ENCODE measurements around the gene OGFOD2. TPM values are rescaled to one million over a fixed set of nuclear protein-coding genes. Genes with fewer than 3 reads are reported as not detected.

The OGFOD2 gene
- total and polyA plus RNA-seq, 2 of the 13 experiments (the other 11 are each of a cell fraction or from before 2014, with no cell fraction given) = 13.2 to 14.6 TPM

- no peak for TF ChIP-seq ATF7 (IDR thresholded peaks at IDR 0.05)
- TF ChIP-seq ATF7 (CRISPR knock-in tag; IDR thresholded peaks at IDR 0.05) = no peak
- TF ChIP-seq IRX3 (CRISPR knock-in tag; IDR thresholded peaks at IDR 0.05; ENCODE audit: borderline replicate concordance, low read depth) = no peak
- no peak for TF ChIP-seq AGO1 (IDR thresholded peaks at IDR 0.05; ENCODE audit: low read depth, low read length, poor library complexity, severe bottlenecking)
- TF ChIP-seq ZMAT3 (CRISPR knock-in tag; conservative IDR thresholded peaks at IDR 0.05) = no peak; the same call in 1 of the 2 replicates
- TF ChIP-seq SMARCE1 (IDR thresholded peaks at IDR 0.05; ENCODE audit: borderline replicate concordance) = no peak
- no peak for TF ChIP-seq SIX4 (CRISPR knock-in tag; IDR thresholded peaks at IDR 0.05)
- no peak for TF ChIP-seq ZNF782 (CRISPR knock-in tag; IDR thresholded peaks at IDR 0.05; ENCODE audit: borderline replicate concordance)
- TF ChIP-seq GABPA (IDR thresholded peaks at IDR 0.05; ENCODE audit: low read depth, low read length) = no peak
- peak; percentile 97 for TF ChIP-seq GABPA (CRISPR knock-in tag; IDR thresholded peaks at IDR 0.05; ENCODE audit: low read depth)
- no peak for TF ChIP-seq GTF3A (CRISPR knock-in tag; conservative IDR thresholded peaks at IDR 0.05)
- TF ChIP-seq SATB2 (CRISPR knock-in tag; IDR thresholded peaks at IDR 0.05) = no peak
- TF ChIP-seq MAF1 (CRISPR knock-in tag; IDR thresholded peaks at IDR 0.05; ENCODE audit: borderline replicate concordance) = no peak
- TF ChIP-seq RORA (CRISPR knock-in tag; IDR thresholded peaks at IDR 0.05) = no peak
- TF ChIP-seq ZBTB4 (CRISPR knock-in tag; IDR thresholded peaks at IDR 0.05; ENCODE audit: borderline replicate concordance) = no peak
- no peak for TF ChIP-seq ZFX (CRISPR knock-in tag; IDR thresholded peaks at IDR 0.05; ENCODE audit: low read depth)
- no peak for TF ChIP-seq ZNF10 (CRISPR knock-in tag; IDR thresholded peaks at IDR 0.05; ENCODE audit: borderline replicate concordance, low read depth)
- TF ChIP-seq GTF2F1 (IDR thresholded peaks at IDR 0.05; ENCODE audit: low read length) = no peak
- no peak for TF ChIP-seq ZNF589 (CRISPR knock-in tag; conservative IDR thresholded peaks at IDR 0.05)
- no peak for TF ChIP-seq U2AF1 (optimal IDR thresholded peaks at IDR 0.05; ENCODE audit: low read depth, low read length)
- no peak for TF ChIP-seq SMAD9 (CRISPR knock-in tag; IDR thresholded peaks at IDR 0.05)
- peak; percentile 66; the same call in 1 of the 2 replicates for TF ChIP-seq MIER3 (CRISPR knock-in tag; IDR thresholded peaks at IDR 0.05; ENCODE audit: borderline replicate concordance)
- TF ChIP-seq MLX (CRISPR knock-in tag; IDR thresholded peaks at IDR 0.05) = no peak
- TF ChIP-seq RXRA (CRISPR knock-in tag; IDR thresholded peaks at IDR 0.05) = peak; percentile 96
- no peak for TF ChIP-seq MLLT10 (CRISPR knock-in tag; IDR thresholded peaks at IDR 0.05)
- TF ChIP-seq ZNF280D (CRISPR knock-in tag; IDR thresholded peaks at IDR 0.05) = 0 out of 2 replicates have a peak, but pooled peaks have one; percentile 18
- TF ChIP-seq ZSCAN9 (CRISPR knock-in tag; IDR thresholded peaks at IDR 0.05; ENCODE audit: borderline replicate concordance) = no peak
Observed at GRCh38 chr12:122974274-122974891, 661 bp upstream of the OGFOD2 start (continued).

Measured in HepG2 (cell line).